Central memory CD8-positive, alpha-beta T cell (primary cell): Measurements from ENCODE around the gene TOMM20.
"Not testable (repeated sequence)": the region's sequence is repeated elsewhere in the genome, so short reads cannot be mapped to it uniquely, and the experiment has no call there.

Experiments
- ATAC-seq: fragments of 150-1000 bp; cut with Tn5 transposase; replicated peaks from 2 replicates; pipeline ENCODE4 v1.10.0; 2022; ENCODE audit warnings: mild to moderate bottlenecking, moderate FRiP score, moderate number of reproducible peaks; ENCODE audit not compliant: poor library complexity, severe bottlenecking; ENCODE audit errors: extremely low read depth
- DNase-seq, 2 donors: peaks; one replicate each; pipeline ENCODE4 v3.0.0; 2021; ENCODE audit warnings: low spot score in 2 of 2
- H3K27ac Mint-ChIP-seq: one replicate; pipeline ENCODE4 v1.8.0; 2022; ENCODE audit warnings: low read depth, mild to moderate bottlenecking, moderate library complexity, mixed read lengths
- H3K27me3 Mint-ChIP-seq: one replicate; pipeline ENCODE4 v1.8.0; 2022; ENCODE audit warnings: mixed read lengths
- H3K36me3 Mint-ChIP-seq: one replicate; pipeline ENCODE4 v1.8.0; 2022; ENCODE audit warnings: mild to moderate bottlenecking, moderate library complexity, mixed read lengths; ENCODE audit not compliant: insufficient read depth
- H3K4me1 Mint-ChIP-seq: one replicate; pipeline ENCODE4 v1.8.0; 2022; ENCODE audit warnings: mixed read lengths
- H3K4me3 Mint-ChIP-seq: one replicate; pipeline ENCODE4 v1.8.0; 2022; ENCODE audit warnings: mild to moderate bottlenecking, moderate library complexity, mixed read lengths
- H3K9me3 Mint-ChIP-seq: one replicate; pipeline ENCODE4 v1.8.0; 2022; ENCODE audit warnings: mixed read lengths

TOMM20 gene

GRCh38 chr1:235107368-235108184 is 21.1 kb downstream of the TOMM20 start:
- H3K36me3 Mint-ChIP-seq: peaks cover 47% of the 10 kb centered on the region
- H3K4me1 Mint-ChIP-seq: peaks cover 22% of the 10 kb centered on the region
- peak overlapping the region; percentile 0 for H3K27ac Mint-ChIP-seq
- H3K9me3 Mint-ChIP-seq: no peaks in the 10 kb centered on the region
- no peak overlapping the region for H3K4me3 Mint-ChIP-seq
- H3K27me3 Mint-ChIP-seq: no peaks in the 10 kb centered on the region
- ATAC-seq (no peak), DNase-seq (no peak)

DNA sequence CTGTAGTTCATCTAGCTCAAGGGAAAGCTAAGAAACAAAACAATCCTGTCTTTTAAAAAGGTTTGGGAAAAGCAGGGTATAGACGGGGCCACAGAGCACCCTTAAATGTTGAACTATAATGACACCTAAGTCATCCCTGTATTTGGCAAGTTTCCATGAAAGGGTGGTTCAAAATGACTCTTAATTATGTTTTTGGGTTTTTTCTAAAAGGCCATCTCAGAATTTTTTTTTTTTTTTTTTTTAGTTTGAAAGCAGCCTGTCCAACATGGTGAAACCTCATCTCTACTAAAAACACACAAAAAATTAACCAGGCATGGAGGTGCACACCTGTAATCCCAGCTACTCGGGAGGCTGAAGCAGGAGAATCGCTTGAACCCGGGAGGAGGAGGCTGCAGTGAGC is 22.2 kb downstream of the TOMM20 start:
- no peak for DNase-seq
- H3K4me1 Mint-ChIP-seq: peaks cover 22% of the 10 kb centered on the region
- ATAC-seq: no peak
- H3K36me3 Mint-ChIP-seq: peaks cover 41% of the 10 kb centered on the region
- peak overlapping the region; percentile 0 for H3K27ac Mint-ChIP-seq
- no peaks in the 10 kb centered on the region for H3K9me3 Mint-ChIP-seq
- H3K4me3 Mint-ChIP-seq: no peak overlapping the region
- no peaks in the 10 kb centered on the region for H3K27me3 Mint-ChIP-seq

- H3K27ac Mint-ChIP-seq: peak overlapping the region; percentile 96
- peaks cover 22% of the 10 kb centered on the region for H3K4me1 Mint-ChIP-seq
- H3K9me3 Mint-ChIP-seq: no peaks in the 10 kb centered on the region
- peak overlapping the region; percentile 78 for H3K4me3 Mint-ChIP-seq
- DNase-seq (peak in 1 of 2 donors; percentile 53), ATAC-seq (peak; percentile 83)
- no peaks in the 10 kb centered on the region for H3K27me3 Mint-ChIP-seq
- peaks cover 32% of the 10 kb centered on the region for H3K36me3 Mint-ChIP-seq
Observed at GRCh38 chr1:235105051-235106043, 23.3 kb downstream of the TOMM20 start.

DNA sequence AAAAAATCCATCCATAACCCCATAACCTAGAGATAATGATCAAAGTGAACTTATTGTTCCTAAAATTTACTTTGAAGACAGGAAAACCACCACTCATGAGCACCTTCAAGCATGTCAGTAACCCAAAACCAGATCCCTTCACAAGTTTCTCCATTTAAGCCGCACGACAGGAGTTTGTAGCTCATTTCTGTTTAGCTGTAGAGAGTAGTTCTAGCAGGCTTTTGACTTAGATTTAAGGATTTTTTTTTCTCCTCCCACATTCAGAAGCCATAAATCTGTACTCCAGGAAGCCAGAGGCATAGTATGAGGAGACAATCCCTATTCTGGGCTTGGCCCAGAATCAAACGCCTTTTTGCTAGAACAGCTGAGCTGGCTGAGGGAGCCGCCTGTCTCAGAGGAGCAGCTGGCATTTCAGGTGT is 25.6 kb downstream of the TOMM20 start:
- H3K36me3 Mint-ChIP-seq: peaks cover 19% of the 10 kb centered on the region
- no peaks in the 10 kb centered on the region for H3K9me3 Mint-ChIP-seq
- H3K27ac Mint-ChIP-seq: no peak overlapping the region
- H3K27me3 Mint-ChIP-seq: no peaks in the 10 kb centered on the region
- ATAC-seq: no peak
- peaks cover 22% of the 10 kb centered on the region for H3K4me1 Mint-ChIP-seq
- no peak for DNase-seq
- H3K4me3 Mint-ChIP-seq: no peak overlapping the region

DNA sequence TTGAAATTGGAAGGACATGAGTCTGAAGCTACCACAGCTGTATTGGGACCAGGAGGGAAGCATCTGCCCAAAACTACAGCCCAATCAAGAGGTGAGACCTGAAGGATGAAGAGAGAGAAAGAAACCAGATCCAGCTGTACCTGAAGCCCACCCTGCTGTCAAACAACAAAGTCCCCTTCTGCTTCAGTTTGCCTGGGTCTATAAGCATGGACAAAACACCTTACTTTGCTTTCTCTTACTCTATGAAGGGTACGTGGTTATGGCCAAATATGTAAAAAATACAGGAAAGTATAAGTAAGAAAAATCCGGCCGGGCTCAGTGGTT is 26.4 kb downstream of the TOMM20 start:
- Mint-ChIP-seq H3K9me3 (no peaks in the 10 kb centered on the region), H3K4me3 (no peak overlapping the region), H3K4me1 (peaks cover 22% of the 10 kb centered on the region), H3K36me3 (peaks cover 18% of the 10 kb centered on the region), H3K27me3 (no peaks in the 10 kb centered on the region), H3K27ac (no peak overlapping the region)
- ATAC-seq (no peak), DNase-seq (no peak)

DNA sequence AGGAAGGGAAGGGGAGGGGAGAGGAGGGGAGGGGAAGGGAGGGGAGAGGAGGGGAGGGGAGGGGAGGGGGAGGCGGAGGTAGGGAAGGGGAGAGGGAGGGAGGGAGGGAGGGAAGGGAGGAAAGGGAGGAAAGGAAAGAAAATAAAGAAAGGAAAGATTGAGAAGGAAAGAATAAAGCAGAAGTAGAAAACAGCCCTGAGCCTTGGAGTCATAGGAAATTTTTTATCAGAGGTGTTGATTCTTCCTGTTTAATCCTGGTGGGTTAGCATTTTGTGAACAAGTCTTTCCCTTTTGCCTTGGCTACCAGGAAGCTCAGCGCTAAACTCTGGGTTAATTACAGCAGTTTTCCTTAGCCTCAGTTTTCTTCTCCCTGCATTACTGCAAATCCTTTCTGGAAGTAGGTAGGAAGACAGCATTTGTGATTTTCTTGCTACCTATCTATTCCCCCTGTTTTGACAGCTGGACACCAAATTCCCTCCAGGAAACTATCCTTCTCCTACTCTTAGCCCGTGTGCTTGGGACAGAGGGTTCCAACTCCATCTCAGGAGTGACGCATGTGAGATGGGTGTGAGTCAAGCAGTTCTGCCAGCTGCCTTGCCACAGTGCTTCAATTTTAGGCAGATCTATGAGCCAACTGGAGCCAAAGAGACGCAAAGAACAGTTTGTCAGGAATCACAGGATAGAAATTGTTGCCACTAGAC is 26.9 kb downstream of the TOMM20 start:
- DNase-seq: no peak
- H3K9me3 Mint-ChIP-seq: no peaks in the 10 kb centered on the region
- no peak overlapping the region for H3K4me3 Mint-ChIP-seq
- peaks cover 18% of the 10 kb centered on the region for H3K36me3 Mint-ChIP-seq
- H3K4me1 Mint-ChIP-seq: peaks cover 17% of the 10 kb centered on the region
- no peak overlapping the region for H3K27ac Mint-ChIP-seq
- H3K27me3 Mint-ChIP-seq: no peaks in the 10 kb centered on the region
- no peak for ATAC-seq

GRCh38 chr1:235100194-235100772 is 28.4 kb downstream of the TOMM20 start:
- DNase-seq: no peak
- H3K4me3 Mint-ChIP-seq: no peak overlapping the region

DNA sequence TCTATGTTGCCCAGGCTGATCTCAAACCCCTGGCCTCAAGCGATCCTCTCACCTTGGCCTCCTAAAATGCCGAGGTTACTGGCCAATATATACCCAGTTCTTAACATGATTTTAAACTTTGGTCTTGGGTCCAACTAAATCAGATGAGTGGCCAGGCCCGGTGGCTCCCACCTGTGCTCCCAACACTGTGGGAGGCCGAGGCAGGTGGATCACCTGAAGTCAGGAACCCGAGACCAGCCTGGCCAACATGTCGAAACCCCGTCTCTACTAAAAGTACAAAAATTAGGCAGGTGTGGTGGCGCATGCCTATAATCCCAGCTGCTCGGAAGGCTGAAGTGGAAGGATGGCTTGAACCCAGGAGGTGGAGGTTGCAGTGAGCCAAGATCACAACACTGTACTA is 29.6 kb downstream of the TOMM20 start:
- Mint-ChIP-seq H3K27me3 (no peaks in the 10 kb centered on the region), H3K4me1 (peaks cover 6% of the 10 kb centered on the region), H3K27ac (no peak overlapping the region)

More at GRCh38 chr1:235100194-235100772, 28.4 kb downstream of the TOMM20 start:
- no peak for ATAC-seq
- H3K27ac Mint-ChIP-seq: no peak overlapping the region
- no peaks in the 10 kb centered on the region for H3K27me3 Mint-ChIP-seq
- H3K36me3 Mint-ChIP-seq: peaks cover 14% of the 10 kb centered on the region
- peaks cover 17% of the 10 kb centered on the region for H3K4me1 Mint-ChIP-seq
- no peaks in the 10 kb centered on the region for H3K9me3 Mint-ChIP-seq

GRCh38 chr1:235098547-235098946 is 30.1 kb downstream of the TOMM20 start:
- Mint-ChIP-seq H3K27me3 (no peaks in the 10 kb centered on the region), H3K4me1 (peaks cover 6% of the 10 kb centered on the region), H3K27ac (no peak overlapping the region), H3K36me3 (peaks cover 2% of the 10 kb centered on the region), H3K9me3 (no peaks in the 10 kb centered on the region), H3K4me3 (no peak overlapping the region)
- ATAC-seq (no peak), DNase-seq (no peak)

More for the DNA sequence above, 29.6 kb downstream of the TOMM20 start:
- Mint-ChIP-seq H3K36me3 (peaks cover 2% of the 10 kb centered on the region), H3K9me3 (no peaks in the 10 kb centered on the region), H3K4me3 (no peak overlapping the region)
- DNase-seq: no peak
- ATAC-seq: no peak

DNA sequence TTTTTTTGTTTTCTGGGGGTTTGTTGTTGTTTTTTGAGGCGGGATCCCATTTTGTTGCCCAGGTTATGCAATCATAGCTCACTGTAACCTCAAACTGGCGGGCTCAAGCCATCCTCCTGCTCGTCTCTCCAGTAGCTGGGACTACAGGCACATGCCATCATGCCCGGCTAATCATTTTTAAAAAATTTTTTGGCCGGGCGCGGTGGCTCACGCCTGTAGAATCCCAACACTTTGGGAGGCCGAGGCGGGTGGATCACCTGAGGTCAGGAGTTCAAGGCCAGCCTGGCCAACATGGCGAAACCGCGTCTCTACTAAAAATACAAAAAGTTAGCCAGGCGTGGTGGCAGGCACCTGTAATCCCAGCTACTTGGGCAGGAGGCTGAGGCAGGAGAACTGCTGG is 31.1 kb downstream of the TOMM20 start:
- H3K36me3 Mint-ChIP-seq, H3K27me3 Mint-ChIP-seq, H3K4me3 Mint-ChIP-seq, H3K4me1 Mint-ChIP-seq, H3K27ac Mint-ChIP-seq, H3K9me3 Mint-ChIP-seq, DNase-seq, ATAC-seq: not testable (repeated sequence)

DNA sequence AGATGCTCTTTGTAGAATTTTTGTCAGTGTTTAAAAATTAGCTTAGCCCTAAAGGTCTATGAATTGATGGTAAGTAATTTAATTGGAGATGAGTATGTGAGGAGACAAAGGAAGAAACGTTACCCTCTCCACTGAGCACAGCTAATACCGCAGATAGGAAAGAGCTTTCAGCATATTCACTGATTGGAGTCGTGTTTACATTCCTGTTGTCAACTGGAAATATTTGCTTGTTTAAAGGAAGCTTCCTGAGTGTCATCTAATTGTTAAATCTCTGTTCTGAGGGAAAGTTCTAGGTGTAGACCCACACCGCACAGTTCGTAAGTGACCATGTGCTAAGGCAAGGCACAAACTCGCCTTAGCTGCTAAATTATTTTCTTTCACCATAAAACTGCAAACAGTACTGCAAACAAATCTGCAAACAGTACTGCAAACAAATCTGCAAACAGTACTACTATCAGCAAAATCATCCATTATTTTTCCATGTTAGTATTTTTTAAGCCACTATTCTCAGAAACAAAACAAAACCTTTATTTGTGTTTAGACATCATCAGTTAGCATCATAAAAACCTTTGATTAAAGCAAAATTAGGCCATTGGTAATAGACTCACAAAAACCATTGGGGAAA is 32.6 kb downstream of the TOMM20 start:
- Mint-ChIP-seq H3K9me3 (no peaks in the 10 kb centered on the region), H3K4me1 (peaks cover 8% of the 10 kb centered on the region), H3K27ac (no peak overlapping the region), H3K4me3 (no peak overlapping the region), H3K27me3 (no peaks in the 10 kb centered on the region), H3K36me3 (peaks cover 1% of the 10 kb centered on the region)
- ATAC-seq (no peak), DNase-seq (no peak)
